GM21515 (cell line): ENCODE data around the gene CCDC88C.

Experiments
- ATAC-seq: cut with Tn5 transposase; IDR thresholded peaks from one replicate; pipeline ENCODE4 v1.9.1; 2021; ENCODE audit not compliant: unreplicated experiment

The CCDC88C gene

DNA sequence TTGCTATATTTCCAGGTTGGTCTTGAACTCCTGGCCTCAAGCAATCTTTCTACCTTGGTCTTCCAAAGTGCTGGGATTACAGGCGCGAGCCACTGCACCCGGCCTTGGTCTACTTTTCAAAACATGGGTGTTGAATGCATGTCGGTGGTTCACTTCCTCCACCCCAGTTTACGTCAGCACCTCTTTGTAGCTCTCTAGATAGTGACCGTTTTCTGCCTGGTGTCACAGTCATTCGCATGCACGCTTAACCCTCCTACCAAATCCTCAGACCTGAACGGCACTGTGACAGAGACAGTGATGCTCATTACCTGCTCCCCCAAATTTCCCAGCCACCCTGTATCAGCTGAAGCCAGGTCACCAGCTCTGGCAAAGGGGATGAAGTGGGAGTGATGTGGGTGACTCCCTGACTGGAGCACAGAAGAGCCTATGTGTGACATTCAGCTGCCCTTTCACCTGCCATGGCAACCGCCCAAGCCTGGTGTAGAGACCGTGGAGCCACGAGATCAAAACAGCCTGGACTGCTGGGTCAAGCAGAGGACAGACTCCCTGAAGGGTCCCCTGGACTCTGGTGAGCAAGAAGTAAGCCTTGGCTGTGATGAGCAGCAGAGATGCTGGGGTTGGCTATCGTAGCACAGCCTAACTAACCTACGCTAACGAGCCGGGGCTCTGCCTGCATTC is 106.9 kb downstream of the CCDC88C start:
- ATAC-seq, result no peak

DNA sequence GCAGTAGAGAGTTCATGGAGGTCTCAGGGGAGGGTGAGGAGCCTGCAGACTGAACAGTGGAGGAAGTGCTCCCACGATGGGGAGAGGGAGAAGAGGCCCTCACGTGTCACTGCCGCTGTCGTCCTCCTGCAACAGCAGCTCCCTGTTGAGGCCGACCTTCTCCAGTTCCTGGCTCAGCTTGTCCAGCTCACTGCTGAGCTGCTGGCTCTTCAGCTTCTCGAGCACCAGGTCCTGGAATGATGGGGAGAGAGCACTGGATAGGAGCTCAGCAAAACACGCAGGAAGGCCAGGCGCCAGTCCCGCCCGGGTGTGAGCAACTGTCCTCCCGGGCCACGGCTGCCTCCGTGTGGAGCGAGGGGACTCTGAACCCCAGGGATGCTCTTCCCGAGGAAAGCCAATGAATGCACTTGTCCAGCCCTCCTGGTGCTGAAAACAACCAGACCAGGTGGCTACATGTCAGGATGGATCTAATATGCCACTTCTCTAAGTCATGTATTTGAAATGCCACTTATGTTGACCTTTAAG is 107.8 kb downstream of the CCDC88C start:
- no peak for ATAC-seq

DNA sequence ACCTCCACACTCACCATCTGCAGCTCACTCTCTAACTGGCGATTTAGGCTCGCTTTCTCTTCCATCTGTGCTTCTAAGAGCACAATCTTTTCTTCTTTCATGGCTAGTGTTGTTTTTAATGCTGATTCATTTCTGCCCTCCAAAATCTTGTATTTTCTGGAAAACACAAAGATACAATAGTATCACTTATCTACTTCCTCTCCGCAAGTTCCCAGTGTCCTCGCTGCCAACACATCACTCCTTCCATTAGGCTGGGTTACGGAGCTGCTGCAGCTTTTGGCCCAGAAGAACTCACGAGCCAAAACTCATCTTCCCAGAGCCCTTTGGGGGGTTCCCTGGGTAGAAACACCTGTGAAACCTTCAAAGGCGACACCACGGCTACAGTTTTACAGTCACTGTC is 109.3 kb downstream of the CCDC88C start:
- no peak for ATAC-seq

DNA sequence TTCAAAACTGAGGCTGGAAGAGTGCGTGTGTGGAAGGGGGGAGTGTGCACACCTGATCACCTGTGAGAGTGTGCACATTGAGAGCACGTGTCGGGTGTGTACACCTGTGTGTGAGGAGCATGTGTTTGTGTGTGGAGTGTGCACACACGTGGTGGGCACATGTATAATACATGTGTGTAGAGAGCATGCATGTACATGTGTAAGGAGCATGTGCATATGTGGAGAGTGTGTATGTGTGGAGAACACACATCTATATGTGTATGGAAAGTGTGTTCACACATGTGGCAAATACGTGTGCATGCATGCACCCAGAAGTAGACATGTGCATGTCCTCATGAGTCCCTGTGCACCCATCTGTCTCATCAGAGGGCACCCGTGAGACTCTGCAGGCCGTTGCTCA is 110.0 kb downstream of the CCDC88C start:
- no peak for ATAC-seq

DNA sequence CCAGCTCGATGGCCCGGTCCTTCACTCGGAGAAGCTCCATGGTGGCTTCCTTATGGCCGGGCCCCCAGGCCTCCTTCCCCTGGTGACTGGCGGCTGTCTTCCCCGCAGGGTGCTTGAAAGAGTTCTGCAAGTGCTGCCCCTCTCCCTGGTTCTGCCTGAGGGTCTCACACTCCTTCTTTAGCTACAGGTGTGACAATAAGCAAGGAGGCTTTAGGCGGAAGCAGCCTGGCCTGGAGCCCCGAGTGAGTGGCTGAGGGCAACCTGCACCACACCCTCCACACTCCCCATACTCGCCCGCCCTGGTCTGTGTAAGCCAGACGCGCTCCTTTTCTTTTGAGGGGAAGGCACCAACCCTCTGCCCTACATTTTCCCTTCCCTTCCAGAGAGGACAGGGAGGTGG is 110.6 kb downstream of the CCDC88C start:
- ATAC-seq, result no peak

DNA sequence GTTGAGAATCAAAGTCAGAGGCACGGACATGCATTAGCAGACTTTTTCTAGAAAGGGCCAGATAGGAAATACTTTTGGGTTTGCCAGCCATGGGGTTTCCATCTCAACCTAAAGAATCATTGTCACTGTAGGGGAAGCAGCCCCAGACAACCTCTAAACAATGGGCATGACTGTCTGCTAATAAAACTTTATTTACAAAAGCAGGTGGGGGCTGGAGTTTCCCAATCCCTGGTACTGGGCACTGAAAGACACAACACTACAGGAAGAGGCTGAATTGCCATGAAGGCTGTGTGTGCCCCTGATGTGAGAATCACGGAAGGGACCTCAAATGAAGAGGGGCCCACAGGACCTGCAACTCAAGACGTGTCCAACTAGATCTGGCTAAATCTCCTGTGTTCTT is 111.1 kb downstream of the CCDC88C start:
- ATAC-seq, result no peak

DNA sequence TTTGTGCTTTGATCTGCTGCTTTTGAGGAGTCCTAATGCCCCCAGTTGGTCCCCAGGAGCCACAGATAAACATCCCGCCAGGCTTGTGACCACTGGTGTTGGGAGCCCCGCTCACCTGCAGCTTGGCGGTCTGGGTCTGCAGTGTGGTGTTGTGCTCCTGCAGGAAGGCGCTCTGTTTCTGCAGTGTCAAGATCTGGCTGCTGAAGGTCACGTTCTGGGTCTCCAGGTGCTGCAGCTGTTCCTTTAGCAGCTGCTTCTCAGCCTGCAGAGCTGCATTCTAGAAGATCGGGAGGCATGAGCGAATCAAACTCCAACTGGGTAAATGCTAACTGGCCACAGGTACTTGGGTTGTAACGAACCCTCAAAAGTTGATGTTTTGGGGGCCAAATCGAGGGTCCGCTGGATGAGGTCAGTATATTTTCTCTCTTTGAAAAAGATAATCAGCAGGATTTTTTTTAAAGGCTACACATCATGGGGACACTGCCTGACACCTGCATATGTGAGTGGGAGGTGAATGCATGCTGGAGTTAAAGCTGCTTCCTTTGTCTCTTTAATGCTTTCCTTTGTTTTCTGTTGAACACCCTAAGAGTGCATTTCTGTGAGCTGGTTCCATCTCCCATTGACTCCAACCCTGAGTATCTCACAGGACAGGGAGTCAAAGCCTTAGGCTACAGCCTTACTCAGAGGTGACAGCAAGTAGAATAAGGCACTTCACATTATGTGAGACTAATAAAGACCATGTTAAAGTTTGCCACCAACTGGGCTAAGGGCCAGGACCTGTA is 111.8 kb downstream of the CCDC88C start:
- no peak for ATAC-seq

DNA sequence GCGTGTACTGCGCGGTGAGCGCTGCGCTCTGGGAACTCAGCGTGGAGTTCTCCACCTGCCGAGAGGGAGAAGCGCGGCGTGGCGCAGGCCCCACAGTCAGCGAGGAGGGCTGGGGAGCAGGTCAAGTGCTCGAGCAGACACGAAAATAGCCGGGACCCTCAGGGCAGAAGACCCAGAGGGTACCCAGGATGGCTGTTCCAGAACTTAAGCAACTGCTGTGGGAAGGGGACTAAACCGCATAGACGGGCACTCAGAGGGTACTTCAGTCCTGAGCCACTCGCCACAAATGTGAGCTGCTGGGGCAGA is 113.7 kb downstream of the CCDC88C start:
- ATAC-seq, result no peak

DNA sequence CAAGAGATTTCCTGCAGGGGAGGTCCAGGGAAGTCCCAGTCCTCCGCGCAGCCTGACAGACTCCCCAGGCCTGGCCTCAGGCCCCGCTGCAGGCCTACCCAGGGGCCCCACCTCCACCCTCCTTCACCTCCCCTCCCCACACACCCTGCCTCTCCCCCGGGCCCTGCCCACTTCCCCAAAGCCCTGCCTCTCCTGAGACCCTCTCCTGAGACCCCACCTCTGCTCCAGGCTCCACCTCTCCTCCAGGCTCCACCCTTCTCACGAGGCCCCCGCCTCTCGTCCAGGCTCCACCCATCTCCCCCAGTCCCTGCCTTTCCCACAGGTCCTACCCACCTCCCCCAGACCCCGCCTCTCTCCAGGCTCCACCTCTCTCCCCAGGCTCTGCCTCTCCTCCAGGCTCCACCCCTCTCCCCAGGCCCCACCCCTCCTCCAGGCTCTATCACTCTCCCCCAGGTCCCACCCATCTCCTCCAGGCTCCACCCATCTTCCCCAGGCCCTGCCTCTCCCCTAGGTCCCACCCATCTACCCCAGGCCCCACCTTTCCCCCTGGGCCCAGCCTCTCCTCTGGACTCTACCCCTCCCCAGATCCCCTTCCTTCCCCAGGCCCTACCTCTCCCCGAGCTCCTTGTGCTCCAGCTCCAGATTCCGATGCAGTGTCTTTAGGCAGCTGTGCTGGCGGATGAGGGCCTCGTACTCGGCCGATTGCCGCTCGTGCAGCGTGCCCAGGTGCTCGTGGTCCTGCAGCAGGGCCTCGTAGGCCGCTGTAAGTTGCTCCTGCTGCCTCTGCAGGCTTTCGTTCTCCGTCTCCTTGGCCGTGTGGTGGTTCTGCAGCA is 114.3 kb downstream of the CCDC88C start:
- no peak for ATAC-seq

DNA sequence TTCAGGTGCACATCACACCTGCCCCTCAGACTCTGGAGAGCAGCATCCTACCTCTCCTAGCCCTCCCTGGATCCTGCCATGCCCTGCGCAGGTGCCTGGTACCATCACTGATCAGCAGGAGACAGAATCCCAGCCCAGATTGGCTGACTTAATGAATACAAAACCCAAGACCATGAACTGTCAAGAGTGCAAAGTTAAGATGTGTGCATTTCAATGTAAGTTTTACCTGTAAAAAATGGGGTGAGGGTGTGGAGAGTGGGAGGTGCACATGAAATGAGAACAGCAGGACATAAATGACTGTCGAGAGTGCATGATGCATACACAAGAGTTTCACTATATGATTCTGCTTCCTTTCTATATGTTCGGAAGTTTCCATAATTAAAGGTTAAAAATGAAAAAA is 115.2 kb downstream of the CCDC88C start:
- ATAC-seq, result no peak

DNA sequence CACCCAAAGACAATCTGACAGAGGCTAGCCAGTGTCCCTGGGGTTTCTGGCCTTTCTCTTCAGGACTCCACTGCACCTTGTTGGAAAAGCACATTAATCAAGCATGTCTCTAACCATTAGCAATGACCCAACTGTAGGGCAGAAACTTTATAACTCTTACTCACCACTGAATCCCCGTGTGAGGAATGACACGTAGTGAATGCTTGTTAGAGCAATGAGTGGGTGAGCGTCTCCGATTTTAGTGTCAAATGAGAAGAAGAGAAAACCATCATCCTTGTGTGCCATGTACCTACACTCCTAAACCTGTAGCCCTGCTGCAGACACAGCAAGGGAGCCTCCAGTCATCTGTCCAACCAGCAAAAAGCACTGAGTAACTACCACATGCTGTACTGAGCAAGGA is 116.7 kb downstream of the CCDC88C start:
- ATAC-seq, result no peak

DNA sequence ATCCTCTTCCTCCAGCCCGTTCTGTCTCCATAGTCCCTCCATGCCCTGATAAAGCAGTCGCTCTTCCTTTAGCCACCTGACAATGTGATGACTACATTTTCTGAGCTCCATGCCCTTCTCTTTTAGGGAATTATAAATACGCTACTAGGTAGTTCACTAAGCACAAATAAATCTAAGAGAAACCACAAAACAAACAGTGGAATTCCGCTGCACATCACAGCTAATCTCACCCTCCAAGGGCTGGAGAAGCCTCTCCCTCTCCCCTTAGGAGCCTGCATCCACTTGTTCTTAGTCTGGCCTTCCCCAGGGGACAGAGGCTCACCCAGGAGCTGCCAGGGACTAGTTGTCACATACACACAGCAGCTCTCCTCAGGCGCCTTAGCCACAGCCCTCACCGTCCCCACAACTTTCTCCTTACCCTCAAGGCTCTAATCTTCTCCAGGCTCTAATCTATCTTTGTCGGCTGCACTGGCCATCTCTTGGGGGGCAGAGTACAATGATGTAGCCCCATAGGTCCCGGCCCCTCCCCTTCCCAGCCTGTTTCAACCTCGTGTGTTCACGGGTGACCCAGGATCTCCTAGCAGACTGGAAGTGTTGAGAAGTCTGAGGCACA is 117.2 kb downstream of the CCDC88C start:
- no peak for ATAC-seq

DNA sequence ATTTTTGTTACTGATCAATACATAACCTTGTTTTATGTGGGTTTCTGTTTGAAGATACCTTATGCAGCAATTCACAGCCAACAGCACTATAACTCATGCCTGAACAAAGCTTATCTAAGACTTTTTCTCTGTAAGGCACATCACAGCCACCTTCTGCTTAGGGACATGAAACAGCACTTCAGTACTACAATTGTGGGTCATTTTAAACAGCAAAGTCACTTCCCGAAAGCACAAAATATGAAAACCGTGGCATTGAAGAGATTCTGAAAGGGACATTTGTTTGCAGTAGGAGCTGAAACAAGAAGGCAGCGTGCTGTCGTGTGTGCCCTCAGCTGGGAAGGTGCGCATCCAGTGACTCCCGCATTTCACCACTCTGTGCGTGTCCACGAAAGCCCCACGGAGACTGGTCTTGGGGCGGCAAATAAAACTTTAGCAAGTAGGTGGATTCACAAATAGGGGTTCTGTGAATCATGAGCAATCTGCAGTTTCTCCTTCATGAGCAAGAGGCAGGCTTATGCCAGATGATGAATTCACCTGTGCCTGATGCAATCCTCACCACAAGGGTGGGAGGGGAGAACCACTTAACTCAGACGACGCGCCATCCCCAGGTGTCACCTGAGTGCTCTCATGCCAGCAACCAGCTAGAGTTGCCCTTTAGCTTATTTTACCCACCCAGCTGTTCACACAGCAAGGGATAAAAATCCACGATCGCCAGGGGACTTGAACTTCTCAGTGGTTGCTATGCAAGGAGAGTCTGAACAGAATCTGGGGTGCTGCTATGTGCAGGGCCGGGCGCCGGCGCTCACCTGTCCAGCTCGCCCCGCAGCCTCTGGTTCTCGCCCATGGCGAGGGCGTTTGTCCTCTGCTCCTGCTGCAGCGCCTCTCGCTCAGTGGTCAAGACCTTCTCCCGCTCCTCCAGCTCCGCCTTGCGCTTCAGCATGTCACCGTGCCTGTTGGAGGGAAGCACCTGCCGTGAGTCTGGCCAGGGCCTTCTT is 118.2 kb downstream of the CCDC88C start:
- ATAC-seq, result no peak

DNA sequence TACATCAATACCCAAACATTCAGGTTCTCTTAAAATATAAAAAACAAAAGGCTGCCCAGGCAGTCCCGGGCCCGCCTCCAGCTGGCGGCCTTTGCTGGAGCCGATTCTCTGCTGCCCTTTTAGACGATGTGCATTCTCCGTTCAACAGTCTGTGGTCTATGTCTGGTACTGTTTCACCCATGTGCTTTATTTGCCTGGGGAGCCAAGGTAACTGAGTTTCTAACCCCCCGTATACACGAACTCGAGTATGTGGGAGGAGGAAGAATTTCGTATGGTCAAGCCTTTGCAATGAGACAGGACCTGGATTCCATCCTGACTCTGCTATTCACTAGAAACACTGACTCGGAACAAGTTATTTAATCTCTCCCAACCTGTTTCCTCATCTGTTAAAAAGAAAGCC is 119.0 kb downstream of the CCDC88C start:
- no peak for ATAC-seq

DNA sequence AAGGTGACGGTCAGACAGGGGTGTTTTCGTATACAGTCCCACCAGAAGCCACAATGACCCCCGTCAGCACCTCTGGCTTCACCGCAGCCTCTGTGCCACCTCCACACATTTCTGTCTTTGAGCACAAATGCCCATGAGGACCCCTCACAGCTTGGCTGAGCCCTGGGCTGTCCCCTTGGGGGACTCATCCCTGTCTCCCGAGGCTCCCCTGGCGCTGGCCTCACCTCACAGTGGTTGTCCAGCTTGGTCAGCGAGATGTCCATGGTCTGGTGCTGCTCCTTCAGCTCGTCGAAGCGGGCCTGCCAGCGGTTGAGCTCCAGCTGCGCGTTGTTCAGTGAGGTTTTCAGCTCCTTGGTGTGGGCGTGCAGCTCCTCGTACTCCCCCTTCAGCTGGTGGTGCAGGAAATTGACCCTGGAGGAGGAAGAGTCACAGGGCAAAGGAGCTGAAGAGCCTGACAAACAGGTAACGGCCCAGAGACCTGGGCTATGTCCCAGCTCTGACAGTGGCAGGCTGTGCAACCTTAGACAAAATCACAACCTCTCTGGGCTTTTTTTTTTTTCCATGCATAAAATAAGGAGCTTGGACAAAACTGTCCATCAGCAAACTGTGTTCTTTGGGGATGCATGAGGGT is 120.4 kb downstream of the CCDC88C start:
- ATAC-seq, result no peak

DNA sequence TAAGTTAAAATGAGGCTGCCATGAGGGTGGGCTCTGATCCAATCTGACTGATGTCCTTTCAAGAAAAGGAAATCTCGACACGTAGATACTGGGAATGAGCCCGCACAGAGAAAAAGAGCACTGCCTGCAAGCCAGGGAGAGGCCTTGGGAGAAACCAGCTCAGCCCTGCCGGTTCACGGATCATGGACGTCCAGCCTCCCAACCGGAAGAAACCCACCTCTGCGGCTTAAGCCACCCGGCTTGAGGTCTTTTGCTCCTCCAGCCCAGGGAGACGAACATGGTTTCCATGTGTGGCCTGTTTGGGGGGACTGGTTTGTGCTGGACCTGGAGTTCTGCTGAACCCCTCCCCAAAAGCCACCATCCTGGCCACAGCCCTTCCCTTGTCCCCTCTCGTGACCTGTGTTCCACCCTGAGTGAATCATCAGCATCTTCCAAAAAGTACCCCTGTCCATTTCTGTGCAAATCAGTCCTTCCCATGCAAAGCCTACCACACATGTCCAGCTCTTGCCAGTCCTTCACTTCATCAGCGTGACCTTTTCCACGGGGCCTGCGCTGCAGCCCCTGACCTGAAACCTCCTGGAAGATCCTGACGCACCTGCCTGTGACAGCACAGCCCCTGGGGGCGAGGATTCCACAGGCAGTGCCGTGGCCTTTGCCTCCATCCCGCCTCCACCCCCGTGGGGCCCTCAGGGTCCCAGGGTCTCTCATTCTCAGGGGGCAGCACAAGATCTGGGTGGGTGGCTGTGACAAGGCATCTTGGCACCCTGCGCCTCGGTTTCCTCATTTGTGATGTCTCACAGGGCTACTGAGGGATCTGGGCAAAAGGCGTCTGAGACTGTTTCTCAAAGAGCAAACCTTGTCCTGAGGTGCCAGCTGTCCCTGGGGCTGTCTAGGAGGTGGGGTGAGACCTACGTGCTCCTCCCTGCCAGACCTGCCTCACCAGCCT is 121.5 kb downstream of the CCDC88C start:
- no peak for ATAC-seq

DNA sequence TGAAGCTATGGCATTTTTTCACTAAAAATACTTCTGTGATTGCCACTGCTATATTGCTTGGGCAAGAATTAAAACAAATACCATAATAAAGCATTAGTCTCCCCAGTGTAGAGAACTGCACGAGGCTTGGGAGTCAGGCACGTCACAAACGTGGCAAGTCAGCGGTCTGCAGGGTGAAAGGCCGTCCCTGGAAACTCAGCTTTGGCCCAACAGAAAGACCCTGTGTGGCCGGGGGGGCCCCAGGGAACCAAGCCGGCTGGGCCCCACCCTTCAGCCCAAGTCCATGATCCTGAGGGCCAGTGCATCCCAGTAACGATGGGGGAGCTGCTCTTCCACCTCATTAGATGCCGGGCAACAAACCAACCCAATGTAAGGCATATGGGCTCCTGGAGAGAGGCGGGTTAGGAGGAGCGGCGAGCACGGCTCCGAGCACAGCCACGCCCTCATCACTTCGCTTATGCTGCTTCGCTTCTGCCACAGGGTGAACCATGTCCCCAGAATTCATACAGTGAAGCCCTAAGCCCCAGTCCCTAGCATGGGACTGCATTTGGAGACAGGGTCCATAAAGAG is 122.3 kb downstream of the CCDC88C start:
- no peak for ATAC-seq

DNA sequence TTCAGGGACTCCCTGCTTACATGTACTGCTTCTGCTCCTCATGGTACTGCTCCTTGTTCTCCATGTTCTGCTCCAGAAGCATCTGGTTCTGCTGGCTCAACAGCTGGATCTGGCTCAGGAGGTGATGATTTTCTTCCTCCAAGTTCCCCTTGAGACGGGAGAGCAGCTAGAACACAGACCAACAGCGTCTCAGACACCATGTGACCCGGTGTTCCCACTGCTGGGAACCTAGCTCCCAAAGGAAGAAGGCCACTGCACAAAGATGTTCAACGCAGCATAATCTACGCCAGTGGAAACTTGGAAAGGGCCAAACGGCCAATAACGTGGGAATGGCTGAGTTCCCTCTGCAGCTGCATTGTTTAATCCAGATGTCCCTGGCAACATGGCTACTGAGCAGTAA is 123.5 kb downstream of the CCDC88C start:
- ATAC-seq, result no peak
